DOHH2 (cell line): ENCODE data around the gene NALCN.

Source experiments
- CTCF ChIP-seq: fragments of 200-600 bp; sonication (generic); IDR thresholded peaks from one replicate; pipeline ENCODE4 v1.5.1; 2014; ENCODE audit warnings: antibody characterized with exemption, mild to moderate bottlenecking, low read depth, low read length; ENCODE audit not compliant: poor library complexity, severe bottlenecking
- EZH2phosphoT487 ChIP-seq: fragments of 200-600 bp; sonication (generic); IDR thresholded peaks from 2 replicates; pipeline ENCODE4 v1.6.1; 2017; ENCODE audit warnings: borderline replicate concordance, mild to moderate bottlenecking, antibody characterized with exemption, low read length, moderate library complexity, mixed read lengths

DNA sequence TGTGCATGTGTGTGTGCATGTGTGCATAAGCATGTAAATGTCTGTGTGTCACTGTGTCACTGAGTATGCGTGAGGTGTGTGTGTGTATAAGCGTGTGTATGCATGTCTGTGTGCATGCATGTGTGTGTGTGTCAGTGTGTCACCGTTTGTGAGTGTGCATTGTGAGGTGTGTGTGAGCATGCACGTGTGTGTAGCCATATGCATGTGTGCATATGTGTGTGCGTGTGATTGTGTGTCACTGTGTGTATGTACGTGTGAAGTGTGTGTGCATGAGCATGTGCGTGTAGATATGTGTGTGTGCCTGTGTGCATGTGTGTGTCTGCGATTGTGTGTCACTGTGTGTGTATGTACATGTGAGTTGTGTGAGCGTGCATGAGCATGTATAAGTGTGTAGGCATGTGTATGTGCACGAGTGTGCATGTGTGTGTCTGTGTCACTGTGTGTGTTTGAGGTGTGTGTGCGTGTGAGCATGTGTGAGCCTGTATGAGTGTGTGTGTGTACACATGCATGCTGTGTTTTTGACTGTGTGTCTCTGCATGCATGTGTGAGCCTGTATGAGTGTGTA lies 144.5 kb downstream of the NALCN start:
- TF ChIP-seq CTCF (no peak), EZH2phosphoT487 (no peak)
